Activated T-helper 1 cell treated with anti-CD3 and anti-CD28 coated beads, Interleukin-2, amount 50 U/mL, for 16 hours (primary cell): ENCODE measurements around the gene ATPAF1.
"Not testable (repeated sequence)": the region's sequence is repeated elsewhere in the genome, so short reads cannot be mapped to it uniquely, and the experiment has no call there.

Source experiments
- DNase-seq, 2 donors: peaks; one replicate each; pipeline ENCODE4 v3.0.0-alpha.2; 2020; ENCODE audit warnings: low read depth in 1 of 2, low spot score in 1 of 2

The ATPAF1 gene

GRCh38 chr1:46667782-46668760 lies at the start of gene ATPAF1:
ATPAF1 (minus strand) TSS chr1:46668364; CDS start chr1:46668322, 42 bp downstream.
- DNase-seq = peak; percentile 19 to 43

GRCh38 chr1:46717654-46718053 lies 49.5 kb upstream of the ATPAF1 start:
- no peak for DNase-seq

- DNase-seq = no peak
These were observed 46.8 kb upstream of the ATPAF1 start for GRCh38 chr1:46714976-46715375.

GRCh38 chr1:46708121-46708520 lies 40.0 kb upstream of the ATPAF1 start:
- no peak for DNase-seq

- DNase-seq = no peak
These were observed 37.2 kb upstream of the ATPAF1 start for GRCh38 chr1:46705408-46705807.

- no peak for DNase-seq
These were observed 35.9 kb upstream of the ATPAF1 start for GRCh38 chr1:46703927-46704641.

- no peak for DNase-seq
These were observed 31.5 kb upstream of the ATPAF1 start for GRCh38 chr1:46699666-46700065.

- DNase-seq = no peak
These were observed 28.9 kb upstream of the ATPAF1 start for GRCh38 chr1:46697053-46697452.

- not testable (repeated sequence) for DNase-seq
These were observed 26.5 kb upstream of the ATPAF1 start for GRCh38 chr1:46694676-46695075.

- no peak for DNase-seq
These were observed 24.9 kb upstream of the ATPAF1 start for GRCh38 chr1:46692811-46693770.

- no peak for DNase-seq
These were observed 24.0 kb upstream of the ATPAF1 start for GRCh38 chr1:46691997-46692790.

- no peak for DNase-seq
These were observed 22.8 kb upstream of the ATPAF1 start for GRCh38 chr1:46690931-46691421.

- no peak for DNase-seq
These were observed 21.7 kb upstream of the ATPAF1 start for GRCh38 chr1:46689897-46690296.

- no peak for DNase-seq
These were observed 21.2 kb upstream of the ATPAF1 start for GRCh38 chr1:46689356-46689755.

- DNase-seq = no peak
These were observed 19.9 kb upstream of the ATPAF1 start for GRCh38 chr1:46687921-46688509.

- no peak for DNase-seq
These were observed 19.0 kb upstream of the ATPAF1 start for GRCh38 chr1:46687093-46687659.

- no peak for DNase-seq
These were observed 18.1 kb upstream of the ATPAF1 start for GRCh38 chr1:46686255-46686654.

GRCh38 chr1:46684670-46685069 lies 16.5 kb upstream of the ATPAF1 start:
- no peak for DNase-seq

GRCh38 chr1:46682064-46682463 lies 13.9 kb upstream of the ATPAF1 start:
- DNase-seq = no peak
